Body of pancreas (tissue), 4 donors: ENCODE data around the gene P3H3. TPM values are rescaled to one million over a fixed set of nuclear protein-coding genes. Genes with fewer than 3 reads are reported as not detected.

ENCODE experiments used
- ATAC-seq: fragments of 150-250 bp; one replicate; pipeline ENCODE4 v1.9.1; 2016
- DNase-seq, 4 donors: peaks; one replicate each; pipeline ENCODE4 v3.0.0-alpha.2; 2019
- H3K27ac ChIP-seq, 4 donors: fragments of 200-600 bp; sonication (generic); 1 replicate in 3 of 4; 2 replicates in 1 of 4; pipeline versions ENCODE4 v1.5.1 to v1.6.1; 2016 to 2019; ENCODE audit warnings: mild to moderate bottlenecking in 1 of 4, mixed read lengths in 1 of 4, moderate library complexity in 1 of 4
- H3K27me3 ChIP-seq, 2 donors: fragments of 200-600 bp; sonication (generic); one replicate each; pipeline ENCODE4 v1.6.0; 2016; ENCODE audit warnings: mild to moderate bottlenecking in 1 of 2
- H3K36me3 ChIP-seq, 2 donors: fragments of 200-600 bp; sonication (generic); replicated peaks in 1 of 2; 2 replicates each; pipeline ENCODE4 v1.5.1; 2016; ENCODE audit warnings: low read depth in 2 of 2; ENCODE audit not compliant: insufficient read depth in 1 of 2
- H3K4me1 ChIP-seq: fragments of 200-600 bp; sonication (generic); one replicate; pipeline ENCODE4 v1.6.0; 2016
- H3K4me3 ChIP-seq, 2 donors: fragments of 200-600 bp; sonication (generic); 1 replicate in 1 of 2; 2 replicates in 1 of 2; pipeline ENCODE4 v1.5.1; 2016 to 2019
- H3K9me3 ChIP-seq, 3 donors: fragments of 200-600 bp; sonication (generic); 1 replicate in 2 of 3; 2 replicates in 1 of 3; pipeline ENCODE4 v1.5.1; 2016
- CTCF ChIP-seq, 7 experiments: fragments of 450-650 bp in 4 of 7; fragments of 200-600 bp in 3 of 7; sonication (generic) in 3 of 7; IDR thresholded peaks; one replicate each; pipeline ENCODE4 v1.5.1; 2016 to 2019; ENCODE audit warnings: antibody characterized with exemption in 7 of 7
- POLR2A ChIP-seq, 3 donors: fragments of 450-650 bp; IDR thresholded peaks; one replicate each; pipeline ENCODE4 v1.6.1; 2016; ENCODE audit warnings: antibody characterized with exemption in 3 of 3, mild to moderate bottlenecking in 2 of 3
- WGBS, 2 donors: methylation state at CpG; one replicate each; pipeline ENCODE4 v1.1.5; 2017; 5-methylcytosine and 5-hydroxymethylcytosine counted together
- intact Hi-C: fragments of 100-400 bp; cut with DNase I; formaldehyde crosslinking; loops from one replicate; pipeline ENCODE4 v1.15.1; 2023
- total RNA-seq, 2 donors: library from RNA; depleted of rRNA; stranded (reverse); fragments of >200 nt; gene quantifications; one replicate each; pipeline ENCODE4 v1.1.0, GENCODE V29; 2016

P3H3 gene
- total RNA-seq, 2 donors from 2014 or later: 17.6 to 43.2 TPM

- no peaks in the 10 kb centered on the region for H3K27me3 ChIP-seq
- no peaks in the 10 kb centered on the region for H3K9me3 ChIP-seq
- no peak for TF ChIP-seq CTCF (IDR thresholded peaks at IDR 0.05)
- no peak for TF ChIP-seq POLR2A (IDR thresholded peaks at IDR 0.05)
- no peak for ATAC-seq
- H3K4me3 ChIP-seq: no peak overlapping the region
- H3K4me1 ChIP-seq: no peaks in the 10 kb centered on the region
- intact Hi-C loops: no loop called here
- H3K36me3 ChIP-seq: no peaks in the 10 kb centered on the region
- DNase-seq: no peak
- no peak overlapping the region for H3K27ac ChIP-seq
- 71 to 88% methylated on average over 1 of the region's 1 CpG for WGBS, 2 donors
These were observed 17.4 kb upstream of the P3H3 start for GRCh38 chr12:6810758-6811157.

- Histone ChIP-seq H3K27me3 (no peaks in the 10 kb centered on the region), H3K27ac (no peak overlapping the region), H3K9me3 (no peaks in the 10 kb centered on the region), H3K4me3 (no peak overlapping the region), H3K36me3 (no peaks in the 10 kb centered on the region), H3K4me1 (no peaks in the 10 kb centered on the region)
- DNase-seq (no peak), ATAC-seq (no peak)
- 30 to 31% methylated on average over 4 of the region's 4 CpGs for WGBS, 2 donors
- intact Hi-C loops: no loop called here
- TF ChIP-seq POLR2A (IDR thresholded peaks at IDR 0.05): no peak
- no peak for TF ChIP-seq CTCF (IDR thresholded peaks at IDR 0.05)
These were observed 14.8 kb upstream of the P3H3 start for GRCh38 chr12:6813363-6813762.

GRCh38 chr12:6816598-6816997 lies 11.6 kb upstream of the P3H3 start:
- intact Hi-C loops: no loop called here
- no peak for DNase-seq
- 29 to 30% methylated on average over 3 of the region's 3 CpGs for WGBS, 2 donors
- H3K9me3 ChIP-seq: no peaks in the 10 kb centered on the region
- ATAC-seq: no peak
- no peak overlapping the region for H3K4me3 ChIP-seq
- TF ChIP-seq POLR2A (IDR thresholded peaks at IDR 0.05) (no peak), CTCF (IDR thresholded peaks at IDR 0.05) (no peak)
- no peaks in the 10 kb centered on the region for H3K36me3 ChIP-seq
- H3K27ac ChIP-seq: no peak overlapping the region
- peaks cover under 1% of the 10 kb centered on the region for H3K4me1 ChIP-seq
- no peaks in the 10 kb centered on the region for H3K27me3 ChIP-seq

- no peak overlapping the region for H3K4me3 ChIP-seq
- intact Hi-C loops: no loop called here
- no peaks in the 10 kb centered on the region for H3K9me3 ChIP-seq
- peaks cover 6% of the 10 kb centered on the region for H3K4me1 ChIP-seq
- 55 to 65% methylated on average over 8 of the region's 8 CpGs for WGBS, 2 donors
- TF ChIP-seq POLR2A (IDR thresholded peaks at IDR 0.05) (no peak), CTCF (IDR thresholded peaks at IDR 0.05) (no peak)
- ATAC-seq (no peak), DNase-seq (no peak)
- H3K27ac ChIP-seq: no peak overlapping the region
- no peaks in the 10 kb centered on the region for H3K36me3 ChIP-seq
- peaks cover 0 to 5% of the 10 kb centered on the region in 2 donors for H3K27me3 ChIP-seq
These were observed 11.1 kb upstream of the P3H3 start for GRCh38 chr12:6817098-6817497.

GRCh38 chr12:6817662-6818157 lies 10.5 kb upstream of the P3H3 start:
- Histone ChIP-seq H3K27ac (no peak overlapping the region), H3K36me3 (no peaks in the 10 kb centered on the region), H3K9me3 (no peaks in the 10 kb centered on the region), H3K4me3 (no peak overlapping the region), H3K27me3 (peaks cover 0 to 8% of the 10 kb centered on the region in 2 donors), H3K4me1 (peaks cover 7% of the 10 kb centered on the region)
- ATAC-seq: no peak
- intact Hi-C loops: no loop called here
- no peak for TF ChIP-seq POLR2A (IDR thresholded peaks at IDR 0.05)
- no peak for TF ChIP-seq CTCF (IDR thresholded peaks at IDR 0.05)
- no peak for DNase-seq
- WGBS, 2 donors: 74 to 89% methylated on average over 20 of the region's 20 CpGs
